Neuronal stem cell (in vitro differentiated cells): ENCODE data around the gene FAM219B.

Experiments
- DNase-seq: peaks from one replicate; pipeline ENCODE4 v3.0.0-alpha.2; 2013; ENCODE audit warnings: low spot score
- H2AFZ ChIP-seq: one replicate; pipeline ENCODE4 v1.6.1; 2013; ENCODE audit warnings: mild to moderate bottlenecking, low read length, inconsistent platforms
- H2AK5ac ChIP-seq: 2 replicates; pipeline ENCODE4 v1.6.1; 2013; ENCODE audit warnings: low read depth, mild to moderate bottlenecking, inconsistent platforms, low read length, moderate library complexity, mixed read lengths
- H2BK120ac ChIP-seq: 2 replicates; pipeline ENCODE4 v1.6.1; 2013; ENCODE audit warnings: low read depth, mild to moderate bottlenecking, inconsistent platforms, low read length, moderate library complexity, mixed read lengths
- H2BK12ac ChIP-seq: one replicate; pipeline ENCODE4 v1.6.1; 2013; ENCODE audit warnings: low read length, inconsistent platforms
- H2BK15ac ChIP-seq: 2 replicates; pipeline ENCODE4 v1.6.1; 2013; ENCODE audit warnings: mild to moderate bottlenecking, low read length, inconsistent platforms, mixed read lengths
- H2BK5ac ChIP-seq: one replicate; pipeline ENCODE4 v1.6.1; 2013; ENCODE audit warnings: inconsistent platforms, mild to moderate bottlenecking, low read length, moderate library complexity
- H3K14ac ChIP-seq: one replicate; pipeline ENCODE4 v1.6.1; 2013; ENCODE audit warnings: low read length, inconsistent platforms
- H3K18ac ChIP-seq: 2 replicates; pipeline ENCODE4 v1.6.1; 2013; ENCODE audit warnings: low read length, inconsistent platforms
- H3K23ac ChIP-seq: 2 replicates; pipeline ENCODE4 v1.6.1; 2013; ENCODE audit warnings: low read depth, mild to moderate bottlenecking, mixed read lengths, low read length, inconsistent platforms; ENCODE audit not compliant: poor library complexity
- H3K27ac ChIP-seq: replicated peaks from 3 replicates; pipeline ENCODE4 v1.5.1; 2013; ENCODE audit warnings: low read length, inconsistent platforms
- H3K27me3 ChIP-seq, 3 experiments: 2 replicates each; pipeline ENCODE4 v1.6.1; 2013; ENCODE audit warnings: low read length in 3 of 3, mild to moderate bottlenecking in 2 of 3, inconsistent platforms in 1 of 3, low read depth in 1 of 3, mixed read lengths in 1 of 3, moderate library complexity in 1 of 3; ENCODE audit not compliant: control insufficient read depth in 3 of 3, insufficient read depth in 3 of 3
- H3K36me3 ChIP-seq, 2 donors: replicated peaks in 1 of 2; 2 replicates each; pipeline ENCODE4 v1.6.1; 2013; ENCODE audit warnings: low read length in 2 of 2; ENCODE audit not compliant: control insufficient read depth in 2 of 2, insufficient read depth in 2 of 2
- H3K4ac ChIP-seq: 2 replicates; pipeline ENCODE4 v1.6.1; 2013; ENCODE audit warnings: inconsistent platforms, mild to moderate bottlenecking, low read length, moderate library complexity
- H3K4me1 ChIP-seq, 2 donors: 1 replicate in 1 of 2; 2 replicates in 1 of 2; pipeline ENCODE4 v1.6.1; 2013; ENCODE audit warnings: low read length in 2 of 2, low read depth in 1 of 2; ENCODE audit not compliant: control insufficient read depth in 2 of 2, insufficient read depth in 1 of 2
- H3K4me2 ChIP-seq: one replicate; pipeline ENCODE4 v1.6.1; 2013; ENCODE audit warnings: mild to moderate bottlenecking, low read length, inconsistent platforms; ENCODE audit not compliant: insufficient read depth, poor library complexity, severe bottlenecking
- H3K4me3 ChIP-seq, 2 donors: 2 replicates each; pipeline ENCODE4 v1.5.1; 2013; ENCODE audit warnings: low read length in 2 of 2, mild to moderate bottlenecking in 2 of 2, inconsistent platforms in 1 of 2, moderate library complexity in 1 of 2
- H3K79me1 ChIP-seq: one replicate; pipeline ENCODE4 v1.6.1; 2013; ENCODE audit warnings: low read depth, mild to moderate bottlenecking, inconsistent platforms, low read length, moderate library complexity
- H3K9ac ChIP-seq: one replicate; pipeline ENCODE4 v1.6.1; 2013; ENCODE audit warnings: mild to moderate bottlenecking, low read depth, low read length, inconsistent platforms; ENCODE audit not compliant: poor library complexity
- H3K9me3 ChIP-seq, 2 donors: replicated peaks in 1 of 2; 2 replicates each; pipeline versions ENCODE3 to v1.6.1; 2013; ENCODE audit warnings: low read length in 2 of 2, mild to moderate bottlenecking in 2 of 2, inconsistent platforms in 1 of 2, low read depth in 1 of 2, mixed read lengths in 1 of 2, moderate library complexity in 1 of 2; ENCODE audit not compliant: control insufficient read depth in 2 of 2, insufficient read depth in 1 of 2
- H4K8ac ChIP-seq: one replicate; pipeline ENCODE4 v1.6.1; 2013; ENCODE audit warnings: low read depth, mild to moderate bottlenecking, inconsistent platforms, low read length, moderate library complexity
- H4K91ac ChIP-seq: one replicate; pipeline ENCODE4 v1.6.1; 2013; ENCODE audit warnings: low read length, low read depth, mild to moderate bottlenecking, inconsistent platforms; ENCODE audit not compliant: poor library complexity
- WGBS, 2 donors: extraction: QIAGEN DNeasy Blood & Tissue Kit; methylation state at CpG; one replicate each; pipeline ENCODE4 v1.1.7; 2013; ENCODE audit warnings: missing lambda C conversion rate in 2 of 2, mixed read lengths in 1 of 2; ENCODE audit not compliant: insufficient read length in 2 of 2, insufficient replicate concordance in 1 of 2; ENCODE audit errors: extremely low coverage in 2 of 2; 5-methylcytosine and 5-hydroxymethylcytosine counted together

Gene FAM219B

DNA sequence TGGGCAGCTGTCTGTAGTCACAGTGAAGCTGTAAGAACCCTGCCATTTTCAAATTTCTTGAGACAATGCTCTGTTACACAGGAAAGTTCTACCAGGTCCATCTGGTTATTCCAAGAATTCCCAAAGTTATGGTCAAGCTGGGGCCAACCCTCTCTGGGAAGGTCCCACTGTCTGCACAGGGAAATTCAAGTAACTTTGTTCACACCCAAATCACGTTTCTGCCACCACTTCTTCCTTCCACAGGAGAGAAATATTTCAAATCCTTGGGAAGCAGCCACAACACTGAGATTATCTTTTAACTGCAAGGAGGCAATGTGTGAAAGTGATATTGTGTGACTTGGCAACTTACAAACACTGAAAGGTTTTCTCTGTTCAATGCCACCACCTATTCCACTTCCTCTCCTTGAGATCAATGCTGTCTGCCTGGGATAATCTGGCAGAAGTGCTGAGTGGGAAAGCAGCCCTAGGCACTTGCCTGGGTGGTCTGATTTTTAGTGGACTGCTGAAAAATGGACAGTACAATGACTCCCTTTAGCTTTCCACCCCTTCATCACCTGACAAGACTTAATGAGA lies 39.1 kb downstream of the FAM219B start:
- peaks cover 10% of the 10 kb centered on the region for H3K79me1 ChIP-seq
- H3K27me3 ChIP-seq, result no peaks in the 10 kb centered on the region
- H3K4me1 ChIP-seq, result peaks cover 0 to 2% of the 10 kb centered on the region in 2 donors
- no peak overlapping the region for H4K8ac ChIP-seq
- H2BK120ac ChIP-seq, result no peak overlapping the region
- no peak overlapping the region for H3K9ac ChIP-seq
- no CpG with 5 or more reads among the region's 1 CpG for WGBS, 2 donors
- peaks cover 9 to 39% of the 10 kb centered on the region in 2 donors for H3K36me3 ChIP-seq
- DNase-seq, result no peak
- no peak overlapping the region for H2BK12ac ChIP-seq
- no peak overlapping the region for H2AFZ ChIP-seq
- H3K18ac ChIP-seq, result no peak overlapping the region
- no peak overlapping the region for H2BK5ac ChIP-seq
- no peak overlapping the region for H2BK15ac ChIP-seq
- H4K91ac ChIP-seq, result no peak overlapping the region
- H3K4me3 ChIP-seq, result no peak overlapping the region
- no peak overlapping the region for H3K27ac ChIP-seq
- H2AK5ac ChIP-seq, result no peak overlapping the region
- H3K23ac ChIP-seq, result no peak overlapping the region
- no peak overlapping the region for H3K4me2 ChIP-seq
- peaks cover 0 to 13% of the 10 kb centered on the region in 2 donors for H3K9me3 ChIP-seq
- no peak overlapping the region for H3K4ac ChIP-seq
- no peak overlapping the region for H3K14ac ChIP-seq

DNA sequence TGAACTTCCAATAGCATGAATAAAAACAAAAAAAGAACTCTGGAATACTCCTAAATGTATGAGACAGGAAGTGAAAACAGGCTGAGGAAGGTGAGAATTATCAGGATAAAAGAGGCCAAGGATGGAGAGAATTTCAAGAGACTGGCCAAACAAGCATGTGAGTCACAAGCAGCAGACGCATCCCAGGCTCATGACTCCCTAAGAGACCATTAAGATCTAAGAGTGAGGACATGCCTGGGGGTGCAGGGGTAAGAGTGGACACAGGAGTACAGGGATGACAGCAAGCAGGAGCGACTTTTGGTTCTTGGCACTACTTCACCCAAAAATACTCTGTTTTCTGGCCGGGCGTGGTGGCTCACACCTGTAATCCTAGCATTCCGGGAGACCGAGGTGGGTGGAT lies 40.6 kb downstream of the FAM219B start:
- Histone ChIP-seq H3K4me3 (no peak overlapping the region), H2AK5ac (no peak overlapping the region), H2AFZ (no peak overlapping the region), H3K4ac (no peak overlapping the region), H3K9me3 (peaks cover 0 to 13% of the 10 kb centered on the region in 2 donors), H3K27me3 (no peaks in the 10 kb centered on the region), H2BK12ac (no peak overlapping the region), H2BK5ac (no peak overlapping the region), H4K91ac (no peak overlapping the region), H3K14ac (no peak overlapping the region), H3K18ac (no peak overlapping the region), H3K27ac (no peak overlapping the region), H2BK15ac (no peak overlapping the region), H3K4me1 (no peaks in the 10 kb centered on the region), H3K9ac (no peak overlapping the region), H2BK120ac (no peak overlapping the region), H3K36me3 (peaks cover 9 to 38% of the 10 kb centered on the region in 2 donors), H3K4me2 (no peak overlapping the region), H3K79me1 (peaks cover 10% of the 10 kb centered on the region), H4K8ac (no peak overlapping the region), H3K23ac (peak overlapping the region; percentile 39)
- no CpG with 5 or more reads among the region's 6 CpGs for WGBS, 2 donors
- no peak for DNase-seq

DNA sequence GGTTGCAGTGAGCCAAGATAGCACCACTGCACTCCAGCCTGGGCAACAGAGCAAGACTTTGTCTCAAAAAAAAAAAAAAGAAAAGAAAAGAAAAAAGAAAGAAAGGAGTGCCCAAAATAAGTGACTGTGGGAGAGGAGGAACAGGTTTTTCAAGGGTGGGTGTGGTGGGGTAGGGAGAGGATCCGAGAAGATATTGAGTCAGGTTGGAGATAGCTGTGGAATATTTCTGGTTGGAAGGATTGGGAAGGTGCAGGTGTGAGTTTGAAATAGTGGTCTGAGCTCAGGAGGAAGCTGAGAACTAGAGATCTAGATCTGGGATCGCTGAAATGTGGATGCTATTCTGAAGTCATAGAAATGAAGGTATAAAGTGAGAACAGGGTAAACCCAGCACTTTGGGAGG lies 41.3 kb downstream of the FAM219B start:
- no peak overlapping the region for H3K14ac ChIP-seq
- no peak overlapping the region for H3K23ac ChIP-seq
- no CpG with 5 or more reads among the region's 2 CpGs for WGBS, 2 donors
- no peak overlapping the region for H2BK5ac ChIP-seq
- DNase-seq, result no peak
- no peak overlapping the region for H2AK5ac ChIP-seq
- peaks cover 7 to 33% of the 10 kb centered on the region in 2 donors for H3K36me3 ChIP-seq
- no peak overlapping the region for H4K8ac ChIP-seq
- H3K9ac ChIP-seq, result no peak overlapping the region
- no peaks in the 10 kb centered on the region for H3K4me1 ChIP-seq
- no peak overlapping the region for H3K4me2 ChIP-seq
- H2BK12ac ChIP-seq, result no peak overlapping the region
- no peak overlapping the region for H3K4me3 ChIP-seq
- peaks cover 0 to 13% of the 10 kb centered on the region in 2 donors for H3K9me3 ChIP-seq
- no peak overlapping the region for H2AFZ ChIP-seq
- H3K18ac ChIP-seq, result no peak overlapping the region
- H2BK15ac ChIP-seq, result no peak overlapping the region
- no peak overlapping the region for H3K27ac ChIP-seq
- peaks cover 10% of the 10 kb centered on the region for H3K79me1 ChIP-seq
- no peak overlapping the region for H2BK120ac ChIP-seq
- no peak overlapping the region for H4K91ac ChIP-seq
- H3K27me3 ChIP-seq, result no peaks in the 10 kb centered on the region
- no peak overlapping the region for H3K4ac ChIP-seq

DNA sequence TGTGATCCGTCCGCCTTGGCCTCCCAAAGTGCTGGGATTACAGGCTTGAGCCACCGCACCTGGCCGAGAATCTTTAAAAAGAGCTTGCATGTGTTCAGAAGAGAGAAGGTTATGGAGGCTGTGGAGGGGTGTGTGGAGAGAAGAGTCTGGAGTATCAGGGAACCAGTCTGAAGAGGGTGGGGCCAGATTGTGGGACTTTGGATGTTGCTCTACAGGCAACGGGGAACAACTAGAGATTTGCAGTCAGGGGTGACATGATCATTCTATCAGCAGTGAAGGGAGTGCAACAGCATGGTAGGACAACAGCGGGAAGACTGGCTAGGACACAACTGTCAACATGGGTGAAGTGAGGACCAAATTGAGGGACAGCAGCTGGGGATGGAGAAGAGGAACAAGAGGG lies 42.4 kb downstream of the FAM219B start:
- no peak overlapping the region for H3K14ac ChIP-seq
- no peak overlapping the region for H2BK5ac ChIP-seq
- H3K4me1 ChIP-seq, result no peaks in the 10 kb centered on the region
- no peak overlapping the region for H4K8ac ChIP-seq
- H3K23ac ChIP-seq, result peak overlapping the region; percentile 43
- no peak overlapping the region for H2AK5ac ChIP-seq
- H3K27me3 ChIP-seq, result no peaks in the 10 kb centered on the region
- peaks cover 0 to 13% of the 10 kb centered on the region in 2 donors for H3K9me3 ChIP-seq
- H3K27ac ChIP-seq, result no peak overlapping the region
- H2BK120ac ChIP-seq, result no peak overlapping the region
- H4K91ac ChIP-seq, result no peak overlapping the region
- no peak overlapping the region for H3K18ac ChIP-seq
- H3K9ac ChIP-seq, result no peak overlapping the region
- peaks cover 7% of the 10 kb centered on the region for H3K79me1 ChIP-seq
- H2BK12ac ChIP-seq, result no peak overlapping the region
- H3K4ac ChIP-seq, result no peak overlapping the region
- no CpG with 5 or more reads among the region's 6 CpGs for WGBS, 2 donors
- no peak overlapping the region for H2AFZ ChIP-seq
- H3K36me3 ChIP-seq, result peaks cover 7 to 27% of the 10 kb centered on the region in 2 donors
- no peak overlapping the region for H3K4me2 ChIP-seq
- DNase-seq, result no peak
- H2BK15ac ChIP-seq, result no peak overlapping the region
- no peak overlapping the region for H3K4me3 ChIP-seq
